CD14-positive monocyte (primary cell): ENCODE results near the gene XRCC5. TPM values are rescaled to one million over a fixed set of nuclear protein-coding genes. Genes with fewer than 3 reads are reported as not detected.

Experiments used
- DNase-seq, 3 donors: peaks; one replicate each; pipeline ENCODE4 v3.0.0-alpha.2; 2011 to 2022
- H2AFZ ChIP-seq: 2 replicates; pipeline ENCODE4 v1.6.0; 2012; ENCODE audit warnings: mild to moderate bottlenecking, low read depth, low read length, inconsistent platforms; ENCODE audit not compliant: insufficient read depth, poor library complexity, severe bottlenecking
- H3K27ac ChIP-seq, 2 donors: 1 replicate in 1 of 2; 2 replicates in 1 of 2; pipeline ENCODE4 v1.5.1; 2012 to 2013; ENCODE audit warnings: low read length in 2 of 2, control low read depth in 1 of 2, inconsistent platforms in 1 of 2, low read depth in 1 of 2, mild to moderate bottlenecking in 1 of 2
- H3K27me3 ChIP-seq, 2 donors: one replicate each; pipeline versions ENCODE4 v1.6.0 to v1.6.1; 2011 to 2013; ENCODE audit warnings: low read length in 2 of 2; ENCODE audit not compliant: control insufficient read depth in 2 of 2, insufficient read depth in 2 of 2
- H3K36me3 ChIP-seq, 2 donors: replicated peaks in 1 of 2; 1 replicate in 1 of 2; 2 replicates in 1 of 2; pipeline versions ENCODE4 v1.5.1 to v1.6.1; 2012 to 2013; ENCODE audit warnings: low read length in 2 of 2, control low read depth in 1 of 2, inconsistent platforms in 1 of 2, mild to moderate bottlenecking in 1 of 2; ENCODE audit not compliant: insufficient read depth in 2 of 2, control insufficient read depth in 1 of 2
- H3K4me1 ChIP-seq, 2 donors: 1 replicate in 1 of 2; 2 replicates in 1 of 2; pipeline versions ENCODE4 v1.5.1 to v1.6.1; 2012 to 2013; ENCODE audit warnings: low read length in 2 of 2, control low read depth in 1 of 2, inconsistent platforms in 1 of 2, mild to moderate bottlenecking in 1 of 2, moderate library complexity in 1 of 2; ENCODE audit not compliant: insufficient read depth in 2 of 2, control insufficient read depth in 1 of 2
- H3K4me2 ChIP-seq: replicated peaks from 2 replicates; pipeline ENCODE3; 2012; ENCODE audit warnings: low read length, moderate library complexity, mild to moderate bottlenecking; ENCODE audit not compliant: poor library complexity, severe bottlenecking; ENCODE audit errors: extremely low read depth
- H3K4me3 ChIP-seq, 3 experiments: fragments of 200-600 bp in 1 of 3; sonication (generic) in 1 of 3; replicated peaks in 1 of 3; 1 replicate in 2 of 3; 2 replicates in 1 of 3; pipeline ENCODE4 v1.5.1; 2011 to 2013; ENCODE audit warnings: low read length in 3 of 3, mild to moderate bottlenecking in 3 of 3, control low read depth in 2 of 3, low read depth in 2 of 3, inconsistent platforms in 1 of 3, moderate library complexity in 1 of 3
- H3K79me2 ChIP-seq: 2 replicates; pipeline ENCODE4 v1.6.0; 2012; ENCODE audit warnings: mild to moderate bottlenecking, control low read depth, inconsistent platforms, low read length, moderate library complexity; ENCODE audit not compliant: insufficient read depth
- H3K9ac ChIP-seq: 2 replicates; pipeline ENCODE4 v1.6.0; 2017; ENCODE audit warnings: low read length, mild to moderate bottlenecking; ENCODE audit not compliant: insufficient read depth, poor library complexity, severe bottlenecking
- H3K9me3 ChIP-seq, 2 donors: replicated peaks in 1 of 2; 1 replicate in 1 of 2; 2 replicates in 1 of 2; pipeline versions ENCODE4 v1.5.1 to v1.6.1; 2012 to 2013; ENCODE audit warnings: low read length in 2 of 2, control low read depth in 1 of 2; ENCODE audit not compliant: control insufficient read depth in 1 of 2, insufficient read depth in 1 of 2
- H4K20me1 ChIP-seq: 2 replicates; pipeline ENCODE4 v1.6.0; 2012; ENCODE audit warnings: mild to moderate bottlenecking, low read length, control low read depth, moderate library complexity; ENCODE audit not compliant: insufficient read depth
- H3K27ac Mint-ChIP-seq, 7 donors: one replicate each; pipeline ENCODE4 v1.8.0; 2020; ENCODE audit warnings: mild to moderate bottlenecking in 7 of 7, mixed read lengths in 7 of 7, moderate library complexity in 6 of 7, inconsistent platforms in 2 of 7
- H3K27me3 Mint-ChIP-seq, 3 donors: one replicate each; pipeline ENCODE4 v1.8.0; 2021 to 2022; ENCODE audit warnings: low read depth in 3 of 3, mild to moderate bottlenecking in 3 of 3, mixed read lengths in 3 of 3, moderate library complexity in 3 of 3, inconsistent platforms in 1 of 3
- H3K36me3 Mint-ChIP-seq, 2 donors: one replicate each; pipeline ENCODE4 v1.8.0; 2020; ENCODE audit warnings: mixed read lengths in 2 of 2, inconsistent platforms in 1 of 2, mild to moderate bottlenecking in 1 of 2
- H3K4me1 Mint-ChIP-seq: one replicate; pipeline ENCODE4 v1.8.0; 2020; ENCODE audit warnings: mild to moderate bottlenecking, mixed read lengths
- H3K4me3 Mint-ChIP-seq, 2 donors: one replicate each; pipeline ENCODE4 v1.8.0; 2020; ENCODE audit warnings: mild to moderate bottlenecking in 2 of 2, mixed read lengths in 2 of 2, moderate library complexity in 1 of 2
- H3K9me3 Mint-ChIP-seq, 7 donors: one replicate each; pipeline ENCODE4 v1.8.0; 2020 to 2022; ENCODE audit warnings: mixed read lengths in 7 of 7, mild to moderate bottlenecking in 6 of 7, moderate library complexity in 6 of 7, inconsistent platforms in 2 of 7
- WGBS: methylation state at CpG from one replicate; pipeline ENCODE4 v1.1.5; 2013; ENCODE audit warnings: missing lambda C conversion rate; ENCODE audit not compliant: insufficient coverage; 5-methylcytosine and 5-hydroxymethylcytosine counted together
- intact Hi-C, 2 donors: fragments of 100-400 bp; cut with micrococcal nuclease; formaldehyde crosslinking; loops; one replicate each; pipeline versions ENCODE4 v1.15.0 to v1.15.1; 2023
- polyA plus RNA-seq, 3 donors: library from polyadenylated mRNA; depleted of rRNA in 1 of 3; unstranded in 2 of 3; stranded (reverse) in 1 of 3; fragments of 300-500 nt in 2 of 3; fragments of >200 nt in 1 of 3; fragmentation: Illumina TruSeq in 2 of 3; gene quantifications; 1 replicate in 2 of 3; 2 replicates in 1 of 3; pipeline ENCODE4 v1.2.3, GENCODE V29; 2012 to 2021
- TF ChIP-seq, protein P1 (sequence below): fragments of 200-600 bp; IDR thresholded peaks from one replicate; pipeline ENCODE4 v1.8.0; 2022; ENCODE audit warnings: antibody characterized with exemption, mild to moderate bottlenecking

Gene XRCC5
- polyA plus RNA-seq, 3 donors = 55.3 to 281 (median 258) TPM

DNA sequence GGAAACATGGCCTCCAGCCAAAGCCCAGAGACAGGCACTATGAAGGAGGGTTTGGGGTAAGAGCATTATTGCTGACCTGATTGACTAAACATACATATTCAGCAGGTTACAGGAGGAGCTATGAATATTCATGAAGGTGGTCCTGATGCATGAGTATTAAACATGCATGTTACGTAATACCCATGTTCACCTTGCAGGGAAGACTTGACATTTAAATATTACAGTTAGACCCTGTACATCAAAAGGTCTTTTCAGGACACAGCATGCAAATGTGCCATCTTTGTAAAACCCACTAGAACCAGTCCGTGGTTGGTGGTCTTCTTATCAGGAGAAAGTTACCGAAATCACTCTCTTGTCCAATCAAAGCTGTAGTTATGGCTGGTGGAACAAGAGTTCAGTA, 59.9 kb downstream of the XRCC5 start:
- no peak overlapping the region for H3K9ac ChIP-seq
- no CpG with 5 or more reads among the region's 3 CpGs for WGBS
- H3K4me1 ChIP-seq = peaks cover 0 to 6% of the 10 kb centered on the region in 2 donors
- H3K9me3 ChIP-seq = no peaks in the 10 kb centered on the region
- TF ChIP-seq, protein P1, sequence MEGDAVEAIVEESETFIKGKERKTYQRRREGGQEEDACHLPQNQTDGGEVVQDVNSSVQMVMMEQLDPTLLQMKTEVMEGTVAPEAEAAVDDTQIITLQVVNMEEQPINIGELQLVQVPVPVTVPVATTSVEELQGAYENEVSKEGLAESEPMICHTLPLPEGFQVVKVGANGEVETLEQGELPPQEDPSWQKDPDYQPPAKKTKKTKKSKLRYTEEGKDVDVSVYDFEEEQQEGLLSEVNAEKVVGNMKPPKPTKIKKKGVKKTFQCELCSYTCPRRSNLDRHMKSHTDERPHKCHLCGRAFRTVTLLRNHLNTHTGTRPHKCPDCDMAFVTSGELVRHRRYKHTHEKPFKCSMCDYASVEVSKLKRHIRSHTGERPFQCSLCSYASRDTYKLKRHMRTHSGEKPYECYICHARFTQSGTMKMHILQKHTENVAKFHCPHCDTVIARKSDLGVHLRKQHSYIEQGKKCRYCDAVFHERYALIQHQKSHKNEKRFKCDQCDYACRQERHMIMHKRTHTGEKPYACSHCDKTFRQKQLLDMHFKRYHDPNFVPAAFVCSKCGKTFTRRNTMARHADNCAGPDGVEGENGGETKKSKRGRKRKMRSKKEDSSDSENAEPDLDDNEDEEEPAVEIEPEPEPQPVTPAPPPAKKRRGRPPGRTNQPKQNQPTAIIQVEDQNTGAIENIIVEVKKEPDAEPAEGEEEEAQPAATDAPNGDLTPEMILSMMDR = no peak
- peaks cover 90% of the 10 kb centered on the region for H4K20me1 ChIP-seq
- Mint-ChIP-seq H3K9me3 (no peaks in the 10 kb centered on the region), H3K27me3 (no peaks in the 10 kb centered on the region), H3K27ac (peak overlapping the region in 1 of 7 donors; percentile 60), H3K4me3 (no peak overlapping the region), H3K36me3 (peaks cover 72 to 87% of the 10 kb centered on the region in 2 donors), H3K4me1 (peaks cover 8% of the 10 kb centered on the region)
- H3K4me3 ChIP-seq = no peak overlapping the region
- no peaks in the 10 kb centered on the region for H3K27me3 ChIP-seq
- peaks cover 72 to 92% of the 10 kb centered on the region in 2 donors for H3K36me3 ChIP-seq
- intact Hi-C loops = no loop called here
- H3K27ac ChIP-seq = peak overlapping the region in 1 of 2 donors; percentile 25
- DNase-seq = no peak
- no peak overlapping the region for H2AFZ ChIP-seq
- peaks cover 58% of the 10 kb centered on the region for H3K79me2 ChIP-seq
- H3K4me2 ChIP-seq = no peak overlapping the region

GRCh38 chr2:216170076-216170763, 61.1 kb downstream of the XRCC5 start:
- 40% methylated on average over 1 of the region's 4 CpGs for WGBS
- Mint-ChIP-seq H3K27me3 (no peaks in the 10 kb centered on the region), H3K4me1 (peaks cover 8% of the 10 kb centered on the region), H3K36me3 (peaks cover 73 to 89% of the 10 kb centered on the region in 2 donors), H3K9me3 (no peaks in the 10 kb centered on the region), H3K4me3 (no peak overlapping the region), H3K27ac (peak overlapping the region in 6 of 7 donors; percentile 30 to 78 (median 62))
- Histone ChIP-seq H3K9me3 (no peaks in the 10 kb centered on the region), H3K36me3 (peaks cover 70 to 92% of the 10 kb centered on the region in 2 donors), H3K27ac (peak overlapping the region in 1 of 2 donors; percentile 56), H2AFZ (no peak overlapping the region), H3K79me2 (peaks cover 59% of the 10 kb centered on the region), H3K9ac (no peak overlapping the region), H3K4me2 (no peak overlapping the region), H4K20me1 (peaks cover 93% of the 10 kb centered on the region), H3K27me3 (no peaks in the 10 kb centered on the region), H3K4me3 (no peak overlapping the region), H3K4me1 (peaks cover 0 to 6% of the 10 kb centered on the region in 2 donors)
- intact Hi-C loops = no loop called here
- DNase-seq = peak; percentile 14 to 52 (median 18)
- TF ChIP-seq, protein P1 = no peak
